OCI-LY3 (cell line): ENCODE results near the gene C2orf68.

Experiments used
- CTCF ChIP-seq: fragments of 200-600, 300-600 bp; sonication (generic); IDR thresholded peaks from 2 replicates; pipeline ENCODE4 v1.5.1; 2014; ENCODE audit warnings: antibody characterized with exemption, low read length, low read depth
- EZH2phosphoT487 ChIP-seq: fragments of 200-600 bp; shearing (Covaris generic); IDR thresholded peaks from 2 replicates; pipeline ENCODE4 v1.6.1; 2018; ENCODE audit warnings: antibody characterized with exemption, mixed run types, low read depth

GRCh38 chr2:85661139-85661858 is 49.4 kb upstream of the C2orf68 start:
- TF ChIP-seq EZH2phosphoT487 (no peak), CTCF (no peak)
